Measurements from ENCODE around the gene CLSTN2.

DNA sequence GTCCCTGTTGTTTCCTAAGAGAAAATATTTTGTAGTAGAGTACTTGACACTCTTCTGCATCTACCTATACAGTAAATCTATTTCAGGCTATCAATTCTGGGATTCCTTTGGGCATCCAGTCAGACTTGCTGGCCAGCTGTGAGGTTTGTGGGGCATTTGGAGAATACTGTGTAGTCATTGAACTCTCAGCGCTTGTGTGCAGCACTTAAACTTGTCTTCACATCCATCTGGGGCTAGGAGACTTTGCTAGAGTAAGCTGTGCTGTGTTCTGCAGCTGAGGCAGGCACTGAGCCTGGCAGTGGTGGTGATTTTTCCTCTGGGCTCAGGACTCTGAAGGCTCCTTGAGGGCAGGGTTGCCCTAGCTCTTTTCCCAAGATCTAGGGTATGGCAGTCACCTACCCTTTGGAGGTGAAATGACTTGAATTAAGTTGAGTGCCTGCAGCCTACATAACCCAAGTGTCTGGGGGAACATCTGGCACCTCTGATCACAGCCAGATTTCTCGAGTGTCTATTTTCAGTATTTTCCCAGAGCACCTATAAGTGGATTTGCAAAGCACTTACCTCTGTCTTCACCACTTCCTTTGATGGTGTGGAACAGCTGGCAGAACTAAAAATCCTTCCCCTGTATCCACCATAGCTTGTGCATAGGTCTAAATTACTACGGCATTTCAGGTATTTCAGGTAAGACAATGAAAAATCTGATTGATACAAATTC is 19.3 kb downstream of the CLSTN2 start:
- TF ChIP-seq REST (IDR thresholded peaks at IDR 0.05; ENCODE audit: low read depth) = no peak
- TF ChIP-seq CTCF (IDR thresholded peaks at IDR 0.05 in 2 of 3, conservative IDR thresholded peaks at IDR 0.05 in 1 of 3; ENCODE audit: borderline replicate concordance in 1 of 3, insufficient read depth in 1 of 3, low read depth in 2 of 3, low read length in 2 of 3) = no peak
- TF ChIP-seq POLR2AphosphoS5 (IDR thresholded peaks at IDR 0.05; ENCODE audit: low read depth, low read length) = no peak

All from HCT116 (cell line).